Hepatocyte (in vitro differentiated cells): ENCODE measurements around the gene VGLL3.

Source experiments
- EZH2 ChIP-seq: fragments of 200-600 bp; sonication (generic); IDR thresholded peaks from 2 replicates; pipeline ENCODE4 v1.6.1; 2016; ENCODE audit warnings: antibody characterized with exemption, mild to moderate bottlenecking, borderline replicate concordance
- EZH2phosphoT487 ChIP-seq: fragments of 200-600 bp; sonication (generic); IDR thresholded peaks from one replicate; pipeline ENCODE4 v1.6.1; 2018; ENCODE audit warnings: antibody characterized with exemption, mild to moderate bottlenecking, low read depth, moderate library complexity; ENCODE audit not compliant: unreplicated experiment, severe bottlenecking
- TF ChIP-seq, protein P1 (sequence below): fragments of 200-600 bp; sonication (generic); IDR thresholded peaks from 2 replicates; pipeline ENCODE4 v1.5.1; 2016; ENCODE audit warnings: antibody characterized with exemption, mild to moderate bottlenecking; ENCODE audit not compliant: poor library complexity

DNA sequence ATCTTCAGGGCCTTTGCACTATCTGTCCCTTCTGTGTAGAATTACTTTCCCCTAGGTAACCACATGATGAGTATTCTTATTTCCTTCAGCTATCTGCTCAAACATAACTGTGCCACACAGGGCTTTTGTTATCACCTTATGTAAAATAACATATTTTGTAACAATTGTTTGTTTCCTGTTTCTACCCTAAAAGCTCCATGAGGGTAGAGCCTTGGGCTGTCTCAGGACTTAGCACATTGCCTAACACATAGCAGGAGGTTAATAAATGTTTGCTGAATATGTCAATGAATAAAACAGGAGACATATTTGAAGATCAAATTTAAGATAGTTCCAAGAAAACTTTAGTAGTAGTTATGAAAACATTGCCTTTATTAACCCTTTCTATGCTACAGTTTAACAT, 14.7 kb downstream of the VGLL3 start:
- TF ChIP-seq EZH2phosphoT487 (no peak), EZH2 (no peak)
- TF ChIP-seq, protein P1, sequence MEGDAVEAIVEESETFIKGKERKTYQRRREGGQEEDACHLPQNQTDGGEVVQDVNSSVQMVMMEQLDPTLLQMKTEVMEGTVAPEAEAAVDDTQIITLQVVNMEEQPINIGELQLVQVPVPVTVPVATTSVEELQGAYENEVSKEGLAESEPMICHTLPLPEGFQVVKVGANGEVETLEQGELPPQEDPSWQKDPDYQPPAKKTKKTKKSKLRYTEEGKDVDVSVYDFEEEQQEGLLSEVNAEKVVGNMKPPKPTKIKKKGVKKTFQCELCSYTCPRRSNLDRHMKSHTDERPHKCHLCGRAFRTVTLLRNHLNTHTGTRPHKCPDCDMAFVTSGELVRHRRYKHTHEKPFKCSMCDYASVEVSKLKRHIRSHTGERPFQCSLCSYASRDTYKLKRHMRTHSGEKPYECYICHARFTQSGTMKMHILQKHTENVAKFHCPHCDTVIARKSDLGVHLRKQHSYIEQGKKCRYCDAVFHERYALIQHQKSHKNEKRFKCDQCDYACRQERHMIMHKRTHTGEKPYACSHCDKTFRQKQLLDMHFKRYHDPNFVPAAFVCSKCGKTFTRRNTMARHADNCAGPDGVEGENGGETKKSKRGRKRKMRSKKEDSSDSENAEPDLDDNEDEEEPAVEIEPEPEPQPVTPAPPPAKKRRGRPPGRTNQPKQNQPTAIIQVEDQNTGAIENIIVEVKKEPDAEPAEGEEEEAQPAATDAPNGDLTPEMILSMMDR = no peak
